Fibroblast of skin of abdomen (primary cell): ENCODE results near the gene SEC14L6.

Experiments used
- DNase-seq: peaks from one replicate; pipeline ENCODE4 v3.0.0-alpha.2; 2013

The SEC14L6 gene

DNA sequence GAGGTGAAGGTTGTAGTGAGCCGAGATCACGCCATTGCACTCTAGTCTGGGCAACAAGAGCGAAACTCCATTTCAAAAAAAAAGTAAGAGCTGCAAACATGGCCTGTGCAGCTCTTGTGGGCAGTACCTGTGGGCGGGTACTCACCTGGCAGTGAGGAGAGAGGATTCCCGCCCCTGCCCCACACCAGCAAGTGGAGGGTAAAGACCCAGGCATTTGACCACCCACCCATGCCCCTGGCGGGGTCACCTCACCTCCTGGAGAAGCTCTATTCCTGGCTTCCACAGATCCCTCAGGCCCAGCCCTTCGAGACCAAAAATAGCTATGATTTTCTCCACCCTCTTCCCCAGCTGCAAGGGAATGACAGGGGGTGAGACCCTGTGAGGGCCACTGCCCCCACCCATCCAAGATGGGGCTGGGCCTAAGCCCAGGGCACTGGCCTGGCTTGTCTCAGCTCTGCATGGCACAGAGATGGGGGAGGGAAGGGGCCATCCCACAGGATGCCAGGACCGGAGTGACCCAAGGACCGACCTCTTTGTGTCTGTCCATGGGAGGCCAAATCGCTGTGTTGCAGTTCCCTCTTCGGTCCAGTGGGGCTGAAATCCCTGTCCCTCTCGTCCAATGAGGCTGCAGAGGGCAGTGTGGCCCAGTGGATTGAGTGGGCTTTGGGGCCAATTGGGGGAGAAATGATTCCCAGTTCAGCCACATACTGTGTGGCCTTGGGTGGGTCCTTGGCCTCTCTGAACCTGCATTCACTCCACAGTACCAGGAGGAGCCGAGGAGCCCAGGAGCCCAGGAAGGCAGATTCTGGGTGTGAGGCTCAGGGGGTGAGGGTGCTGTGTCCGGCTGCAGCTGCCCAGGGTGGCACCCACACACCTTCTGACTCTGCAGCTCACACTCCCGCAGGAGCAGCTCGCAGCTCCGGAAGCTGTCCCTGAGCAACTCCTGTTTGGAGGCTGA lies 14.6 kb downstream of the SEC14L6 start:
- no peak for DNase-seq

DNA sequence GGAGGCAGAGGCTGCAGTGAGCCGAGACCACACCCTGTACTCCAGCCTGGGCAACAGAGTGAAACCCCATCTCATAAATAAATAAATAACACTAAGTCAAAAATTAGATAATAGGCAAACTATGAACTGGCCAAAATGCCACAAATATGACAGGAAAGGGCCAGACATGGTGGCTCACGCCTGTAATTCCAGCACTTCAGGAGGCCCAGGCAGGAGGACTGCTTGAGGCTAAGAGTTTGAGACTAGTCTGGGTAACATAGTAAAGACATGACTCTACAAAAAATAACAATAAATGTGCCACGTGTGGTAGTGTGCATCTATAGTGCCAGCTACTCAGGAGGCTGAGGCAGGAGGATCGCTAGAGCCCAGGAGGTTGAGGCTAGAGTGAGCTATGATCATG lies 19.9 kb downstream of the SEC14L6 start:
- DNase-seq, result no peak

DNA sequence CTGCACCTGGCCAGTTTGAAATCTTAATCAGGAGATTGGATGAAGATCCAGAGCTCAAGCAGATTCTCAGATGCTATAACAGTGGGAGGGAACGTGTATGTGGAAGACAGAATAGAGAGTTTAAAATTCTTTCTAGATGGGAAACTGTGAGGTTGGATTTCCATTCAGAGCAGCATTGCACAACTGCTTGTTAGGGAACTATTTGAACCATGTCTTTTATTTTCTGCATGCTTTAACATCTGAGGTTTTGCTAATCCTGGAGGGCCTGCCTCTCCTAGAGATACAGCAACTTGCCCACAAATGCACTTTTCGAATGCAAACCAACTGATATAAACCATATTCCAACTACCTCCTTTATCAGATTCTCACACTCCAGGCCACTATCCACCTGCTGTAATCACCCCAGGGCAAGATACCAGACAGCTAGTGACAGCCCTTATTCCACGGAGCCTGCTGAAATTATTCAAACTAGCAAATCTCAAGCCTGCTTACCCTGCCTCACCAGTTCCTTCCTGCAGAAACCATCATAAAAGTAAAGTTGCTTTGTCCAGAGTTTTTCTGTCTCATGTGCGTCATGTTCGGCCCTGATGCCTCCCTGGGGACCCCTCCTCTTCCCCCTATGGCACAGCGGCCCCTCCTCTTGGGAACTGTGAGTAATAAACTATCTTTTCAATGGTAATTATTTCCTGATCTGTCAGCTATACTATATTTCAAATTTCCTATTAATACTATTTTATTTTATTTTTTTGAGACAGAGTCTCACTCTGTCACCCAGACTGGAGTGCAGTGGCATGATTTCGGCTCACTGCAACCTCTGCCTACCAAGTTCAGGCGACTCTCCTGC lies 22.7 kb downstream of the SEC14L6 start:
- DNase-seq, result no peak

DNA sequence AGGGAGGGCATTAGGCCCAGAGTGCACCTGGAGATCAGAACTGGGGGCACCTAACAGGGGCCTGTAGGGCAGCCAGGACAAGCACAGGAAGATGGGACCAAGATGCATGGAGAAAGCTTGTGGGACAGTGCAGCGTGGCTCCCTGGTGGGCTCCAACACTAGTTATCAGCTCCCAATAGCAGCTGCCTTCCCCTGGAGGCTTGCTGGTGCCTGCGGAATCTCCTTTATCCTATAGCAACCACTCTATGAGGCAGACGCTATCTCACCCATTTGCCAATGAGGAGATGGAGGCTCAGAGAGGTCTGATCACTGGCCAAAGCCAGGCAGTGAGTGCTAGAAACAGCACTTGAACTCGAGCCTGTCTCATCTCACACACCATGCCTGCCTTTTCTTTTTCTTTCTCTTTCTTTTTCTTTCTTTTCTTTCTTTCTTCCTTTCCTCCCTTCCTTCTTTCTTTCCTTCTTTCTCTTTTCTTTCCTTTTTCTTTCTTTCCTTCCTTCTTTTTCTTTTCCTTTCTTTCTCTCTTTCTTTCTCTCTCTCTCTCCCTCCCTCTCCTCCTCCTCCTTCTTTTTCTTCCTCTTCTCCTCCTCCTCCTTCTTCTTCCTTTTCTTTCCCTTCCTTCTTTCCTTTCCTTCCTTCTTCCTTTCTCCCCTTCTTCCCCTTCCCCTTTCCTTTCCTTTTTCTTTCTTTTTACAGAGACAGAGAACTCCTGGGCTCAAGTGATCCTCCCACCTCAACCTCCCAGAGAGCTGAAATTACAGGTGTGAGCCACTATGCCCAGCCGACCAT lies 25.0 kb downstream of the SEC14L6 start:
- no peak for DNase-seq

DNA sequence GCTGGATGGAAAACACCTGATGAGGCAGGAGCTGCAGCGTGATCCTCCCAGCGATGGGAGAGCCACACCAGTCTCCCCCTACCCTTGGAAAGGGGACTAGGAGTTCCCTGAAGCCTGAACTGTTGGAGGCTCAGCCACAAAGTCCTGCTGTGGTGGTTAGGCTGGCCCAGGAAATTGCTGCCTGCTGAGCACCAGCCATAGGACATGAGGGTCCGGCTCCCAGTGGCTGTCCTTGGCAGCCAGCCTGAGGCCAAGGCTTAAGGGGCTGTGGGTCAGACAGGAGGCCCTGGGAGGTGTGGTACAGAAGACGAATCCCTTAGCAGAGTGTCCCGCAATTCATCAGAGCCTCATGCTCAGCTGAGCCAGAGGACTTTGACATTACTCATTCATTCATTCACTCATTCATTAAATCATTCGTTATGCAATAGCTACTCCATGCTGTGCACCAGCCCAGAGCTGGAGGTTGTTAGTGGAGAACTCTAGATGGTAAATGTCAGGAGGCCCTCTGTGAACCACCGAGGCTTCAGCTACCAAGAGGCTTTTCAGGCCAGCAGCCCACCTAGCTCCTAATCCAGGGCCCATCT lies 26.6 kb downstream of the SEC14L6 start:
- no peak for DNase-seq

DNA sequence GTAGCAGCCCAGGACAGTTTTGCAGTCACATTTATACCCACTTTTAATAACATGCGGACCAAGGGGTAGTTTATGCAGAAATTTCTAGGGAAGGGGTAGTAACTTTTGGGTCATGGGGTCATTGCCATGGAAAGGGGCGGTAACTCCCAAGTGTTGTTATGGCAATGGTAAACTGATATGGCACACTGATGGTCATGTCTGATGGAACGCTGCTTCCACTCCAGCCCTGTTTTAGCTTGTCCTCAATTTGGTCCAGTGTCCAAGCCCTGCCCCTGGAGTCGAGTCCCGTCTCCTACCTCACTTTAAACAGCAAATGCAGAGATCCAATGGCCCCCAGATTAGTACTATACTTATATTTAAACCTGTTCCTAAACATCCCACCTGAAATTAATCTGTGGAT lies 29.8 kb downstream of the SEC14L6 start:
- DNase-seq, result no peak

DNA sequence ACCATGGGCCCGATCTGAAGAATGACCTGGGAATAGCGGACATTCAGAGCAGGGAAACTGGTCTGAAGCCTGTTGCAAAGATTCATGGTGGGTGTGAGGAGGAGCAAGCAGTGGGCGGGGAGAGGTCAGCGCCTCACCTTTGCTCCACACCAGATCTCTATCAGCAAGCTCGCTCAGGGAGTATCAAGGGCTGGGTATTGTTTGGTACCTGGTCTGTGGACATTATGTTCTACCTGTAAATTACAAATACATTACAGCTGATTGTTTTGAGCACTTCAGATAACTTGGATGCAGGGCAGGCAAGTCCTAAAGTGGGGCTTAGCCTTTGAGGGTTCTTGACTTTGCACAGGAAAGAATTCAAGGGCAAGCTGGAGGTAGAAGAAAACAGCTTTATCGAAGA lies 30.3 kb downstream of the SEC14L6 start:
- DNase-seq, result no peak

DNA sequence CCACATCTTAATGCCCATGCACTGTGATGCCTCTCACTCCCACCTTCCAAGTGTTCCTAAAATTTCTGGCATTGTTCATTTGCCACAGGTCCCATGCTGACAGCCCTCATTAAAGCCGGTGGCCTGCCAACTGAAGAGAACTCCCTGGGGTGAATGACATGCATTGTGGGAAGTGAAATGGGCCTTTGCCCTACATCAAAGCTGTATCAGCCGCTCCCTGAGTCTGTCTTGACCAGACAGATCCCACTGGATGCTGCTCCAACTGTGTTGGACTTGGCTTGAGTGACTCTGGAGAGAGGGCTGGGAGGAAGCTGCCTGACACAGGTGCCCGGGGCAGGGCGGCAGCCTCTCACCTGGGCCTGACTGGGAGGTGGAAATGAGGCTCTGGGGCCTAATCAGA lies 32.3 kb downstream of the SEC14L6 start:
- DNase-seq, result no peak

DNA sequence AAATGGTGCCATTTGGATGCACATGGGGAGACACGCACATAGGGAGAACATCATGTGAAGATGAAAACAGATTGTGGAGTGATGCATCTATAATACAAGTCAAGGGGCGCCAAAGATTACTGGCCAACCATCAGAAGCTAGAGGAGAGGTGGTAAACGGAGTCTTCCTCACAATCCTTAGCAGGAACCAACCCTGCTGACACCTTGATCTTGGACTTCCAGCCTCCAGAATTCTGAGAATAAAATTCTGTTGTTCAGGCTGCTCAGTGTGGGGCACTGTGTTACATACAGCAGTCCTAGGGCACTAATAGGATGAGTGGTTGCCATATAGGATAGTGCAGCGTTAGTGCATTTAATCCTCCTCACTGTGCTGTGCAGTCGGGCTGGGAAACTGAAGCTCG lies 33.1 kb downstream of the SEC14L6 start:
- no peak for DNase-seq

DNA sequence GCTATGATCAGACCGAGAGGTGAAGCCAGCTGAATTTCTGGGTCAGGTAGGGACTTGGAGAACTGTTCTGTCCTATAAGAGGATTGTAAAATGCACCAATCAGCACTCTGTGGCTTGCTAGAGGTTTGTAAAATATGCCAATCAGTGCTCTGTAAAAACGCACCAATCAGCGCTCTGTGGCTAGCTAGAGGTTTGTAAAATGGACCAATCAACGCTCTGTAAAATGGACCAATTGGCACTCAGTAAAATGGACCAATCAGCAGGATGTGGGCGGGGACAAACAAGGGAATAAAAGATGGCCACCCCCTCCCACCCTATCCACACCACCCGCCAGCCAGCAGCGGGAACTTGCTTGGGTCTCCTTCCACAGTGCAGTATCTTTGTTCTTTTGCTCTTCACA lies 34.6 kb downstream of the SEC14L6 start:
- DNase-seq, result no peak

DNA sequence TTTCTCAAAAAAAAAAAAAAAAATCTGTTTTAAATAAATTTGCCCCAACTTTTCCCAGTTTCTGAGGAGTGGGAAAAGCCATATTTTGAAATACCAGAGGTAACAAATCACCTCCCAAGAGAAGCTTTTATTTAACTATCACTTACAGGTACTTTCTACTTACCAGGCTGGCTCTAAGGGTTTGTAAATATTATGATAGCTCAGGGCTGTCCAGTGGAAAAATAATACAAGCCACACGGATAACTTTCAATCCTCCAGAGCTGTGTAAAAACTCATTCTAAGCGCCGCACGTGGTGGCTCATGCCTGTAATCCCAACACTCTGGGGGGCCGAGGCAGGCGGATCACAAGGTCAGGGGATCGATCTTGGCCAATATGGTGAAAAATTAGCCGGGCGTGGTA lies 35.4 kb downstream of the SEC14L6 start:
- DNase-seq, result no peak

DNA sequence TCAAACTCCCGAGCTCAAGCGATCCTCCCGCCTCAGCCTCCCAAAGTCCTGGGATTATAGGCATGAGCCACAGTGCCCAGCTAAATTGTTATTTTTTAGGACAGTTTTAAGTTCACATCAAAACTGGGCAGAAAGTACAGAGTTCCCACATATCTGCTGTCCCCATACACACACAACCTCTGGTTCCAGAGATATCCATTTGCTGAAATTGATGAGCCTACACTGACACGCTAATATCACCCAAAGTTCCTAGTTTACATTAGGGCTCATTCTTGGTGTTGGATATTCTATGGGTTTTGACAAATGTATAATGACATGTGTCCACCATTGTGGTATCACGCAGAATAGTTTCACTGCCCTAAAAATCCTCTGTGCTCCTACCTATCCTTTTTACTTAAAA lies 38.3 kb downstream of the SEC14L6 start:
- no peak for DNase-seq

DNA sequence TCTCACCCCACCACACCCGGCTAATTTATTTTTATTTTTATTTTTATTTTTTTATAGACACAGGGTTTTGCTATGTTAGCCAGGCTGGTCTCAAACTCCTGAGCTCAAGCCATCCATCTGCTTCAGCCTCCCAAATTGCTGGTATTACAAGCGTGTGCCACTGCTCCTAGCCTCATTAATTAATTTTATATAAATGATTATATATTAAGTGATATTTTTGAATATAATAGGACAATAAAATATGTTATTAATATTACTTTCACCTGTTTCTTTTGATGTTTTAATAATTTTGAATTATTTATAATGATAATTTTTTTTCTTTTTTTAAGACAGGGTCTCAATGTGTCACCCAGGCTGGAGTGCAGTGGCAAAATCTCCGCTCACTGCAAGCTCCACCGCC lies 38.9 kb downstream of the SEC14L6 start:
- no peak for DNase-seq

DNA sequence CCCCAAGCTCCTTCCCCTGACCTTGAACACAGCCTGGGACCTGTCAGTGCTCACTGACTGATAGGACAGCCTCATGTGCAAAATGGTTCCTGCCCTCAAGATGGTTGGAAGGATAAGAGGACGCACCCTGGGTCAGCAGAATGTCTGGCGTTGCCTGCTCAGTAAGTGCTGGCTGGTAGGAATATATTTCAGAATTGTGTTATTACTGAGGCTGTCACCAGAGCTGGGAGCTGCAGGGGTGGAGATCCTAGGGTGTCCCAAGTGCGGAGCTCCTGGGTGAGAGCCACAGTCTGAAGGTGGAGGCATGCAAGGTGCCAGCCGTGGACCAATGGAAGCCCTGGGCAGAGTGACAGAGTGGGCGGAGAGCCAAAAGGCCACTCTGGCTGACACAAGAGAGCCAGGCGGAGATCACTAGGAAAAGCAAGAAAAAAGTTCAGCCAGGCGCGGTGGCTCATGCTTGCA lies 40.0 kb downstream of the SEC14L6 start:
- no peak for DNase-seq

DNA sequence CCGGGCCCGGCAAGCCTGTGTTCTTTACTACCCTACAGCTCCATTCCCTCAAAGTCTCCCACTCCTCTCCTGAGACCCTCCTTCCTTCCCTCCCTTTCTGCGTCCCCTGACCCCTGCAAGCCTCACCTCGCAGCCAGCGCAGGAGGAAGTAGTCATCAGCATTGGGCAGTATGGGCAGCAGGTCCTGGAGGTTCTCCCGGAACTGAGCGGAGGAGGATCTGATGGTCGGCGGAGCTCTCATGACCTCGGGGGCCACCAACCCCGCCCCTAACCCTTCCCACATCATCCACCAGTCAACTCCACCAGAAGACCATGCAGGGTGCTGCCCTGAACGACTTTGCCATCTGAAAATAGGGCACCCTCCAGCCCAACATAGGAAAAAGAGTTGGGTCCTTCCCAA lies 43.0 kb downstream of the SEC14L6 start:
- DNase-seq, result no peak

DNA sequence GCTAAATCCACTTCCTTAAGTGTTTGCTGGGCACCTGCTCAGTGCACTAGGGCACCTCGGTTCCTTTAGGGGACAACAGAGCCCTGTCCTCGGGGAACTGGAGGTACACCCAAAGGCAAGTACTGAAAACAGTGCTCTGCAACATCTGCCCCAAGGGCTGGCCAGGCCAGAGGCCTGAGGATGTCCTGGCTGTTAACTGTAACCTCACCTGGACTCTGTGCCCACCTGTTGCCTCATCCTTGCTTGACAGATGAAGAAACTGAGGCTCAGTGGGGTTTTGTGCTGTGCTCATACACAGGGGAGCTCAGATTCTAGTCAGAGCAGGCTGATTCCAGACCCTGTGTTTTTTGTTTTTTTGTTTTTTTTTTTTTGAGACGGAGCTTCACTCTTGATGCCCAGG lies 43.6 kb downstream of the SEC14L6 start:
- no peak for DNase-seq

DNA sequence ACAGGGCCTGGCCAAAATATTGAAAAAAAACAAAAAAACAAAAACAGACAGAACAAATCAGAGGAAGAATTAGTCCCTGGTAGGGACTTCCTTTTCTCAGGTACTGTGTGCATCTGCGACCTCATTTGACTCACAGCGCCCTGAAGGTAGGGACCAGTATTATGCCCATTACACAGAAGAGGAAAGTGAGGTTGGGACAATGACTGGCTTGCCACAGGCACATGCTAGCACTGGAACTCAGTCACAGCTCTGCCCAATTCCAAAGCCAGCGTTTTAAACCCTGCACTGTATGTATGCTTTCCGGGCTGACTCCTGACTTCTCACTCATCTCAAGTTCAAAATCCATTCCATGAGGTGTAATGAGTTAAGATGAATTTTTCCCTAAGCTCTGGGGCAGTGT lies 44.4 kb downstream of the SEC14L6 start:
- no peak for DNase-seq

DNA sequence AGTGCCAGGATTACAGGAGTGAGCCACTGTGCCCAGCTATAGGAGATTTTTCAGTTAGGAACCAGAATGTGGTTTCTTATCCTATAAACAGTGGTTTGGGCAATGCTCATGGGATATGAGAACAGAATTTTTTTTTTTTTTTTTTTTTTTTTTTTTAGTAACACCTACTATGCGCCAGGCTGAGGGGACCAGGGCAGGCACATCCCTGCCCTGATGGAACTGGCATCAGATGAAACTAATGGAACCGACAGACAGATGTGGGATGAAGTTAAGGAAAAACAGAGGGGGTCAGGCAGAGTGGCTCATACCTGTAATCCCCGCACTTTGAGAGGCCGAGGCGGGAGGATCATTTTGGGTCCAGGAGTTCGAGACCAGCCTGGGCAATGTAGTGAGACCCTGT lies 45.9 kb downstream of the SEC14L6 start:
- DNase-seq, result no peak

DNA sequence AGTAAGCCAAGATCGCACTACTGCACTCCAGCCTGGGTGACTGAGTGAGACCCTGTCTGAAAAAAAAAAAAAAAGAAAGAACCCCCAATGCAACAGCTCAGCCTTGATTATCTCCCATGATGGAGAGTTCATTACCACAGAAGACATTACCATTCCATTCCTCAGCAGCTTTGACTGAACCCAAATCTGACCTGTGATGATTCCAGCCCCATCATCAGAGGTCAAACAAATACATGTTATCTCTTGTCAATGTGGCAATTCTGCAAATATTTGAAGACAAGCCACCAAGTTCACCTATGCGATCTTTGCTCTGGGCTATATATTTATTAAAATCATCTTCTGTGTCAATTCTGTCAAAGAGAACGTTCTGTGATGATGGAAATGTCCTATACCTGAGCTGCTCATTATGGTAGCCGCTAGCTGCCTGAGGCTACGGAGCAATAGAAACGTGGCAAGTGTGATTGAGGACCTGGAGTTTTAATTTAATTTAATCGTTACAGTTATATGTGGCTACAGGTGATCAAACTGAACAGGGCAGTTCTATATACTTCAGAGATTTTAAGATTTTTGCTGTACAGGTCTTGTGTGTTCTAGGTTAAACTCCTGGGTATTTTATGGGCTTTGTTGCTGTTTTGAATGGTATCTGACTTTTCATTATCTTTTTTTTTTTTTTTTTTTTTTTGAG lies 48.9 kb downstream of the SEC14L6 start:
- DNase-seq, result no peak

DNA sequence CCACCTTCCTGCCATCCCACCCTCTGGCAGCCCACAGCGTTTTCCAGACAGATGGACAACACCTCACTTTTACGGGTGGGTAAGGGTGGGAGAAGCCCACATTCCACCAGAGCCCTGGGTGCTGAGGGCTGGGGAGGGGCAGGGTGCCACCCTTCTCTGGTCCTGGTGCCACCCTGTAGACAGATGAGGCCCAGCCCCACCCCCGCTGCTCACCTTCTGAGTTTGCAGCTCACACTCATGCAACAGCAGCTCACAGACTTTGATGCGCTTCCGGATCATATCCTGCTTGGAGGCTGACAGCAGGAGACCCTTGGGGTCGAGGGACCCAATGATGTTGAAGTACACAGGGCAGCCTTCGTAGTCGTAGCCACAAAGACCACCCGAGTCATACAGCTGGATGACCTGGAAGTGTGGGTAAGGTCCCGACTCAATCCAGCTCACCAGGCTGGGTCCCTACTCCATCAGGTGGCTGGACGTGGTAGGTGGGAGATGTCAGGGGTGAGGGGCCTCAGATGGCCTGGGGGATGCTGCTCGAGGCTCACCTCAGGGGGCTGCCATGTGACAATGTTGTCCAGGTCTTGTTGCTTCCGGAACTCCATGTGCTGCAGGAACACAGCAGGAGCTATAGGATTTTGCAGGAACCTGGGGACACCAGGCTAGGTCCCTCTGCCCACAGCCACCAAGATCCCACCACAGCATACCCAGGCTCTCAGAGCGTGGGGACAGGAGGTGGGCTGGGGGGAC lies 51.3 kb downstream of the SEC14L6 start:
- no peak for DNase-seq

DNA sequence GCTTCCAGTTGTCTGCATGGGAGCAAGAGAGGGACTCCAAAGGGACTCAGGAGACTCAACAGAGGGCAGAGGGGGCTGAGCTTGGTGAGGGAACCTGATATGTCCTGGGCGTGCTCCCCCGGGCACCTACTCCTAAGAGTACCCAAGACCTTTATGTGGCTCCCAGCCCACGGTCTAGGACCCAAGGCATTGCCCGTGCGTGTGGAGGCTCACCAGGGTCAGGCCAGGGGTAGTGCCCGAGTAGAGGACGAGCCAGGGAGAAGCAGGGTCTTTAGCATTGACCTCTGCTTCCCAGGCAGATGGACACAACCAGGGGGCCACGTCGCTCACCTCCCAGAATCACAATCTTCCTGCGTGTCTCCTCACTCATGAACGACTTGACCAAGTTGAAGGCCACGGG lies 54.4 kb downstream of the SEC14L6 start:
- DNase-seq, result no peak
